A673 (cell line): ENCODE data around the gene FOXC1.

Source experiments
- EZH2 ChIP-seq: fragments of 200-600 bp; sonication (generic); IDR thresholded peaks from 2 replicates; pipeline ENCODE4 v1.6.1; 2017; ENCODE audit warnings: borderline replicate concordance, low read depth, mild to moderate bottlenecking, mixed read lengths, antibody characterized with exemption, low read length; ENCODE audit not compliant: poor library complexity, severe bottlenecking
- TF ChIP-seq, protein P1 (sequence below): fragments of 300-800, 200-600 bp; sonication (generic); conservative IDR thresholded peaks from 2 replicates; pipeline ENCODE4 v1.5.1; 2017; ENCODE audit warnings: low read depth, mild to moderate bottlenecking, antibody characterized with exemption, low read length, moderate library complexity, mixed read lengths

DNA sequence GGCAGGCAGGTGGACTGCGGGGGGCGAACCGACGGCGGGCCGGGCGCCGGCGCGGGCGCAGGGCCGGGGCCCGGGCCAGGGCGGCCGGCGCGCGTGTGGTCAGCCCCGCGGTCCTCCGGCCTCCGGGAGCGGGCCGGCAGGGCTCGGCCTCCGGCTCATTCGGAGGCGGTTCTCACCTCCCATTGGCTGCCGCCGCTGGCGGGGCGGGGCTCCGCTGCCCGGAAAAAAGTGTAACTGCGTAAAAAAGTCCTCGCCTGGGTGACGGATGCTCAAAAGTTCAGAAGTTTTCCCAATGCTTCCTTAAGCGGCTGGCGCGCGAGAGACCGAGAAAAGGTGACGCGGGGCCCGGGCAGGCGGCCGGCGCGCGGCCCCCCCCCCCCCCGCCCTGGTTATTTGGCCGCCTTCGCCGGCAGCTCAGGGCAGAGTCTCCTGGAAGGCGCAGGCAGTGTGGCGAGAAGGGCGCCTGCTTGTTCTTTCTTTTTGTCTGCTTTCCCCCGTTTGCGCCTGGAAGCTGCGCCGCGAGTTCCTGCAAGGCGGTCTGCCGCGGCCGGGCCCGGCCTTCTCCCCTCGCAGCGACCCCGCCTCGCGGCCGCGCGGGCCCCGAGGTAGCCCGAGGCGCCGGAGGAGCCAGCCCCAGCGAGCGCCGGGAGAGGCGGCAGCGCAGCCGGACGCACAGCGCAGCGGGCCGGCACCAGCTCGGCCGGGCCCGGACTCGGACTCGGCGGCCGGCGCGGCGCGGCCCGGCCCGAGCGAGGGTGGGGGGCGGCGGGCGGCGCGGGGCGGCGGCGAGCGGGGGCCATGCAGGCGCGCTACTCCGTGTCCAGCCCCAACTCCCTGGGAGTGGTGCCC lies at the start of gene FOXC1:
- TF ChIP-seq, protein P1, sequence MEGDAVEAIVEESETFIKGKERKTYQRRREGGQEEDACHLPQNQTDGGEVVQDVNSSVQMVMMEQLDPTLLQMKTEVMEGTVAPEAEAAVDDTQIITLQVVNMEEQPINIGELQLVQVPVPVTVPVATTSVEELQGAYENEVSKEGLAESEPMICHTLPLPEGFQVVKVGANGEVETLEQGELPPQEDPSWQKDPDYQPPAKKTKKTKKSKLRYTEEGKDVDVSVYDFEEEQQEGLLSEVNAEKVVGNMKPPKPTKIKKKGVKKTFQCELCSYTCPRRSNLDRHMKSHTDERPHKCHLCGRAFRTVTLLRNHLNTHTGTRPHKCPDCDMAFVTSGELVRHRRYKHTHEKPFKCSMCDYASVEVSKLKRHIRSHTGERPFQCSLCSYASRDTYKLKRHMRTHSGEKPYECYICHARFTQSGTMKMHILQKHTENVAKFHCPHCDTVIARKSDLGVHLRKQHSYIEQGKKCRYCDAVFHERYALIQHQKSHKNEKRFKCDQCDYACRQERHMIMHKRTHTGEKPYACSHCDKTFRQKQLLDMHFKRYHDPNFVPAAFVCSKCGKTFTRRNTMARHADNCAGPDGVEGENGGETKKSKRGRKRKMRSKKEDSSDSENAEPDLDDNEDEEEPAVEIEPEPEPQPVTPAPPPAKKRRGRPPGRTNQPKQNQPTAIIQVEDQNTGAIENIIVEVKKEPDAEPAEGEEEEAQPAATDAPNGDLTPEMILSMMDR: no peak
- TF ChIP-seq EZH2: no peak
